GM12891 (cell line): Measurements from ENCODE around the gene FLNC.

Experiments used
- POLR2A ChIP-seq: IDR thresholded peaks from 2 replicates; pipeline ENCODE4 v1.6.1; 2011; ENCODE audit warnings: low read depth, low read length, control low read depth
- POLR2AphosphoS5 ChIP-seq: IDR thresholded peaks from 2 replicates; pipeline ENCODE4 v1.6.1; 2011; ENCODE audit warnings: low read depth, low read length, control low read depth

GRCh38 chr7:128906001-128906765 is 76.0 kb downstream of the FLNC start:
- no peak for TF ChIP-seq POLR2A
- TF ChIP-seq POLR2AphosphoS5 = no peak
